Adipocyte (in vitro differentiated cells): ENCODE measurements around the gene COL13A1.

Experiments
- DNase-seq: peaks from one replicate; pipeline ENCODE4 v3.0.0-alpha.2; 2015; ENCODE audit warnings: low read depth
- H3K27me3 ChIP-seq: replicated peaks from 2 replicates; pipeline ENCODE4 v1.7.0; 2013; ENCODE audit warnings: mild to moderate bottlenecking, low read length, moderate library complexity; ENCODE audit not compliant: control insufficient read depth, insufficient read depth
- H3K36me3 ChIP-seq: 2 replicates; pipeline ENCODE4 v1.7.0; 2013; ENCODE audit warnings: low read length, mild to moderate bottlenecking, moderate library complexity; ENCODE audit not compliant: control insufficient read depth, insufficient read depth, severe bottlenecking
- H3K4me1 ChIP-seq: 2 replicates; pipeline ENCODE4 v1.7.0; 2013; ENCODE audit warnings: mild to moderate bottlenecking, low read length, moderate library complexity; ENCODE audit not compliant: control insufficient read depth, insufficient read depth
- H3K4me3 ChIP-seq: 2 replicates; pipeline ENCODE4 v1.7.0; 2013; ENCODE audit warnings: mild to moderate bottlenecking, low read length, moderate library complexity
- H3K9ac ChIP-seq: 2 replicates; pipeline ENCODE4 v1.7.0; 2013; ENCODE audit warnings: mild to moderate bottlenecking, low read length, moderate library complexity
- H3K9me3 ChIP-seq: 2 replicates; pipeline ENCODE4 v1.7.0; 2013; ENCODE audit warnings: mild to moderate bottlenecking, low read length, moderate library complexity; ENCODE audit not compliant: control insufficient read depth

COL13A1 gene

DNA sequence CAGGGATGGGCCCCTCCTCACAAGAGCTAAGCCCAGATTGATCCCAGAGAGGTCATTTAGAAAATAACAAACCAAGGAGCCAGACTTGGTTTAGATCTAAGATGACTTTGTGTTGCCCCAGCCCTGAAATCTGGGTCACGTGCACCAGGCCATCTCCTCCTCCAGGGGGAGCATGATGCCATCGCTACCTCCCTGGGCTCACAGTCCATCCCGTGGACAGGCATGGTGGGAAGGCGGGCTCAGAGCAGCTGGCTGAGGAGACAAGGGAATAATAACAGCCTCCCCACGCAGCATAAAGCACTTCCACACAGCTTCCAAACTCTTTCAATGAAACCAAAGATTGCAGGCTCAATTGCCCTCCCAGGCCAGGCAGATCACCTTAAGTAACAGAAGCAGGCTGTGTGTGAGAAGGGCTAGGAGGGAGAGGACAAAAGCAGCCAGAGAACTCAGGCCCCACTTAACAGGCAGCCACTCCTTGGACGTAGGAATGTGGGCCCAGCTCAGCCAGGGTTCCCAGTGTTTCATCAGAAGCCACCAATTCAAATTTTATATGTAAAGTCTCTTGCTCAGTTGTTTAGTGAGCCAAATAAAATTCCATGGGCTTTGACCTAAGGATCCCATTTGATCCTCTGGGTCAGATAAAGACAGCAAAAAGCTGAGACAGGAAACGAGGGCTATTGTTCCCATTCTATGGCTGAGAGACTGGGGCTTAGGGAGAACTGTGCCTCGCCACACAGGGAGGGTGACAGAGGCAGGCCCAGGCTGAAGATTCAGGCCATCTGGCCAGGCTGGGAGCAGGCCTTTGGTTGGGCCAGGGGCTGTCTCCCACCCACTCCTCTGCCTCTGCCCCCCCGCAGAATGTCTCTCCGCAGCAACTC, 100.2 kb downstream of the COL13A1 start:
- Histone ChIP-seq H3K9ac (peak overlapping the region; percentile 48), H3K27me3 (no peaks in the 10 kb centered on the region), H3K4me3 (no peak overlapping the region), H3K4me1 (peaks cover 10% of the 10 kb centered on the region), H3K9me3 (no peaks in the 10 kb centered on the region), H3K36me3 (no peaks in the 10 kb centered on the region)
- peak; percentile 67 for DNase-seq

DNA sequence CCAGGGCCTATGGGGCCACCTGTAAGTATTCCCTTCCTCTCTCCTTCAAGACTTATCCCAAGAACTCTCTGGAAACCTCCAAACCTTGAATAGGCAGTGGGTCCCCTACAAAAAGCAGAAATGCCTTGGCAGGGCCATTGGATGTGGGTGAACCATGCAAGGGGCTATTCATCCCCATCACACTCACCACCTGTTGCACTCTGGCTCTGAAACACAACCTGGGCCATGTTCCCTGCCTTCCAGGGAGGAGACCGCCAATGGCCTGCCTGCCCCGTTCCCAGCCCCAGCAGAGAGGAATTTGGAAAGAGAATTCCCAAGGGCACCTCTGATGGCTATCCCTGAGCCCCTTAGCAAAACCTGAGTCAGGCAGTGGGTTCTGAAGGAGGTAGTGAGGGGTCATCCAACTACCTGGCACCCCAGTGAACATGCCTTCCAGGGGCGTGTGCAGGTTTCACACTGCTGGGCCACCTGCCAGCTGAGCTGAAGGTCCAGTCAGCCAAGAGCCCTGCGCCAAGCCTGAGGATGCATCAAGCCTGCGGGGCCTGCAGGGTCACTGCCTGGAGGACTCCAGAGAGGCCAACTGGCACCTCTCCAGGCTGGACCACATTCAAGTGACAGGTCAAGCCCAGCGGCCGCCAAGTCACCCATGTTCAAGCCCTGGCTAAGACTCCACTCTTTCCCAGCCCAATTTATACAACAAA, 101.3 kb downstream of the COL13A1 start:
- H3K9me3 ChIP-seq = no peaks in the 10 kb centered on the region
- H3K9ac ChIP-seq = no peak overlapping the region
- H3K36me3 ChIP-seq = no peaks in the 10 kb centered on the region
- DNase-seq = no peak
- H3K27me3 ChIP-seq = no peaks in the 10 kb centered on the region
- H3K4me1 ChIP-seq = peaks cover 10% of the 10 kb centered on the region
- H3K4me3 ChIP-seq = no peak overlapping the region

DNA sequence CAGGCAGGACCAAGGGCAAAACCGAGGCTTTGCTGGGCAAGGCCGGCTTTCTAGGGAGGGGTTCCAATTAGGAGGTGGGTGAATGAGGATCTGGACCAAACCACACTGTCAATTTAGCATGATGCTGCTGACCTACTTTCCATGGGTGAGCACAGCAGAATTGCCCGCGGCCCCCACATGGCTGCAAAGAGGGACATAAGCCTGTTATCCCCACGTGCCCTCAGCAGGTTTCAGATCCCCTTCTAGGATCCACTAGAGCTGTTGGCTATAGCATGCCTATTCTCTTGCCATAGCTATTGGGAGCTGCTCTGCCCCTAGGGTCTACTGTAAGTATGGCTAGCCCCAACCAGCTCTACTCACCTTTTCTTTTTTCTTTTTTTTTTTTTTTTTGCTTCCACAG, 102.8 kb downstream of the COL13A1 start:
- H3K4me3 ChIP-seq = no peak overlapping the region
- no peak for DNase-seq

DNA sequence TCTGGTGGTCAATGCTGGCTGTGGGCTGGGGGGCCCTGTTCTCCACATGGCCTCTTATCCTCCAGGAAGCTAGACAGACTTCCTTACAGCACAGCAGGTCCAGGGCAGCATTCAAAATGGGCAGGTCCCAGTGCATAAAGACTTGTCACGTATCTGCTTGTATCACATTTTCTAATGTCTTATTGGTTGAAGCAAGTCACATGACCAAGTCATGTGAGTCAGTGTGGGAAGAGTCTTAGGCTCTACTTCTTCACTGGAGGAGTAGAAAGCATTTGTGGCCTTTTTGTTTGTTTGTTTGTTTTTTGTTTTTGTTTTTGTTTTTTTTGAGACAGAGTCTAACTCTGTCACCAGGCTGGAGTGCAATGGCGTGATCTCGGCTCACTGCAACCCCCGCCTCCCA, 104.7 kb downstream of the COL13A1 start:
- no peaks in the 10 kb centered on the region for H3K9me3 ChIP-seq
- no peak overlapping the region for H3K9ac ChIP-seq
- H3K4me1 ChIP-seq = peaks cover 34% of the 10 kb centered on the region
- DNase-seq = no peak
- no peak overlapping the region for H3K4me3 ChIP-seq
- no peaks in the 10 kb centered on the region for H3K36me3 ChIP-seq
- H3K27me3 ChIP-seq = no peaks in the 10 kb centered on the region

More for the DNA sequence above, 102.8 kb downstream of the COL13A1 start:
- no peaks in the 10 kb centered on the region for H3K9me3 ChIP-seq
- no peak overlapping the region for H3K9ac ChIP-seq
- no peaks in the 10 kb centered on the region for H3K27me3 ChIP-seq
- no peaks in the 10 kb centered on the region for H3K36me3 ChIP-seq
- H3K4me1 ChIP-seq = peaks cover 16% of the 10 kb centered on the region

DNA sequence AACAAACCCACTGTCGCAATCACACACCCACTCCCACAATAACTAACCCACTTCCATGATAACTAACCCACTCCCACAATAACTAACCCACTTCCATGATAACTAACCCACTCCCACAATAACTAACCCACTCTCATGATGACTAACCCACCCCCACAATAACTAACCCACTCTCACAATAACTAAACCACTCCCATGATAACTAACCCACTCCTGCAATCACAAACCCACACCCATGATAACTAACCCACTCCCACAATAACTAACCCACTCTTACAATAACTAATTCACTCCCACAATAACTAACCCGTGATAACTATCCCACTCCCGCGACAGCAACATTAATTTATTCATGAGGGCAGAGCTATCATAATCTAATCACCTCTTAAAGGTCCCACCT, 105.8 kb downstream of the COL13A1 start:
- Histone ChIP-seq H3K9ac (no peak overlapping the region), H3K36me3 (no peaks in the 10 kb centered on the region), H3K9me3 (no peaks in the 10 kb centered on the region), H3K4me1 (peaks cover 33% of the 10 kb centered on the region), H3K4me3 (no peak overlapping the region), H3K27me3 (no peaks in the 10 kb centered on the region)
- no peak for DNase-seq

DNA sequence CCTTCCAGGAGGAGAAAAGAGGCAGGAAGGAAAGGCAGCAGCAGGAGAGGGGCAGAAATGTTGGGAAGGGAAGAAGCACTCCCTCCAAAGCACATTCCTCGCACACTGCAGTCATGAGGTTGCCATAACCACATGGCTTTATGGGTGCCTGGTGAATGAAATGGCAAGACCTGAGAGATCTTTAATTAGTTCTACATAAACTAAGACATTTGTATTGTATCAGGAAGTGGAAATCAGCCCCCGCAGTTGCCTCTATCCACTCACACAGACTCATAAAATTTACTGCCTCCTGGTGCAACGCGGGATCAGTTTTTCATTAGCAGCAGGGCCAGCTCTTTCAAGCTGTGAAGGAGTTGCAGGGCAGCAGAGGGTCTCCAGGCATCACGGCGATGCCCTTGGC, 106.4 kb downstream of the COL13A1 start:
- DNase-seq = no peak

DNA sequence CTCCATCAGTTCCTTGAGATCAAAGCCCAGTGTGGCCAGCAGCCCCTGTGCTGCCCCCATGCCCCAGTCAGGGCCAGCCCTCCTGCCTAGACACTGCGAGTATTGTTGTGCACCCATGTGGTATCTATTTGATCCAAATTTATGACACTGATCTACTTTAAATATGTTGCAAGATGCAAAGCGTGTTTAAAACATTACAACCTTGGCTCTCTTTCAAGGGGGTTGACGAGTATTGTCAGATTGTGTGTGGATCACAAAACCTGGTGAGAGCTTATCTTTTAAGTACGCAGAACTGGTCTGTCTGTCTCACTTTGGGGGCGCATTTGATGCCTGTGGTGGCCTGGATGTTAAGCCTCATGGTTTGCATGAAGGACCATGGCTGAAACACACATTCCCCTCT, 108.9 kb downstream of the COL13A1 start:
- DNase-seq = no peak
- no peak overlapping the region for H3K4me3 ChIP-seq
- no peaks in the 10 kb centered on the region for H3K36me3 ChIP-seq
- no peaks in the 10 kb centered on the region for H3K27me3 ChIP-seq
- H3K4me1 ChIP-seq = peaks cover 36% of the 10 kb centered on the region
- H3K9ac ChIP-seq = no peak overlapping the region
- no peaks in the 10 kb centered on the region for H3K9me3 ChIP-seq

More for the DNA sequence above, 106.4 kb downstream of the COL13A1 start:
- H3K4me3 ChIP-seq = no peak overlapping the region
- H3K27me3 ChIP-seq = no peaks in the 10 kb centered on the region
- no peaks in the 10 kb centered on the region for H3K36me3 ChIP-seq
- no peaks in the 10 kb centered on the region for H3K9me3 ChIP-seq
- peaks cover 36% of the 10 kb centered on the region for H3K4me1 ChIP-seq
- no peak overlapping the region for H3K9ac ChIP-seq

DNA sequence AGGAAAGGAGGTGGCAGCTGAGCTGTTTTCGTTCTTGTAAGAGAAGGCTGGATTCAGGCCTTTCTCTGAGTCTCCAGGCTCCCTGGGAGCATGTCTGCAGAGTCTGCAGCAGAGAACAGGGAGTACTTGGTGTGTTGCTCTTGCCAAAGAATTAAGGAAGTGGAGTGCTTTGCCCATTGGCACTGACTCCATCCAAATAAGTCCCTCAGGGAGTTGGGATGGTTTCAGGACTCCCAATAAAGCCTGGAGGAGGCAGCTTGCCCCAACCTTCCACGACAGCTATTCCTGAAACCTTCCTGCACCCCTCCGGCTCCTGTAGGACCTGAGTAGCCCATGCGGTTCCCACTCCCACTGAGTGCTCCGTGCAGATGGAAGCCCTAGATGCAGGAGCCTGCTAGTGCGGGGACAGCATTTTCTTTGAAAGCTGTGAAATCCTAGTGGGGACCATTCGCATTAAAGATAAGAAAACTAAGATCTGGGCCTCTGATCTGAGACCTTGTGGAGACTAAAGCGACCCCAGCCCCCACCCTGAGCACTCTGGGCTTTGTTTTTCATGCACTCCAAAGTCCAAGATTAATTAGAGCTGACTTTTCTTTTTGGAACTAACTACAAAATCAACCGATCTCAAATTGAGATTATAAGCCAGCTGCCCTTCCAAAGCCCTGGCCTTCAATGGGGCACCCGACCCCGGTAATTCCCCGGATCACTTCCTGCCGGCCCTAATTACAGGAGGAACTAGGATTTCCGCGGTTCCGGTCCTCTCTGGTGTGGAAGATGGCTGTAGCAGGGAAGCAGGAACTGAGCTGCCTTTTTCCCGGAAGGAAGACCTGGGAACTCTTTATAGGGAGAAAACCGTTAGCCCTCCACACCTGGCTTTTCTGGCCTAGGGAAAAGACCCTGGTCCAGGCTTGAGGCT, 110.2 kb downstream of the COL13A1 start:
- Histone ChIP-seq H3K4me3 (no peak overlapping the region), H3K4me1 (peaks cover 36% of the 10 kb centered on the region), H3K36me3 (no peaks in the 10 kb centered on the region), H3K9me3 (no peaks in the 10 kb centered on the region), H3K27me3 (no peaks in the 10 kb centered on the region), H3K9ac (peak overlapping the region; percentile 61)
- no peak for DNase-seq

DNA sequence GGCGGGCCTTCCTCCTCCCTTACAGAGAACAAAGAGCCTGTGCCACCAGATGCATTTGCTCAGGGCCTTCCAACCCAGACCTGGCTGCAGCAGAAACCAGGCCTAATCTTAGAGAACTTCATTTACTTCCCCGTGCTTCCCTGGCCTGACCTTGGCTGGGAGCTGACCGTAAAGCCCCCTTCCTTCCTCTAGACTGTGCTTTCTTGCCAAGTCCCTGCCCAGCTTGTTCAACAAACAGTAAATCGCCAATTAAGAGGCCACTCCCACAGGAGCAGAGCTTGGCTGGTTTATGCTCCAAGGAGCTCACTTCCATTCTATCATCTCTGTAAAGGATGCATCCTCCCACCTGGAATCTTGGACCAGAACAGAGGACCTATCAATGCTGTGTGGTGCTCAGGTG, 110.9 kb downstream of the COL13A1 start:
- Histone ChIP-seq H3K9me3 (no peaks in the 10 kb centered on the region), H3K4me1 (peaks cover 36% of the 10 kb centered on the region), H3K36me3 (no peaks in the 10 kb centered on the region), H3K4me3 (no peak overlapping the region), H3K9ac (no peak overlapping the region), H3K27me3 (no peaks in the 10 kb centered on the region)
- DNase-seq = no peak

DNA sequence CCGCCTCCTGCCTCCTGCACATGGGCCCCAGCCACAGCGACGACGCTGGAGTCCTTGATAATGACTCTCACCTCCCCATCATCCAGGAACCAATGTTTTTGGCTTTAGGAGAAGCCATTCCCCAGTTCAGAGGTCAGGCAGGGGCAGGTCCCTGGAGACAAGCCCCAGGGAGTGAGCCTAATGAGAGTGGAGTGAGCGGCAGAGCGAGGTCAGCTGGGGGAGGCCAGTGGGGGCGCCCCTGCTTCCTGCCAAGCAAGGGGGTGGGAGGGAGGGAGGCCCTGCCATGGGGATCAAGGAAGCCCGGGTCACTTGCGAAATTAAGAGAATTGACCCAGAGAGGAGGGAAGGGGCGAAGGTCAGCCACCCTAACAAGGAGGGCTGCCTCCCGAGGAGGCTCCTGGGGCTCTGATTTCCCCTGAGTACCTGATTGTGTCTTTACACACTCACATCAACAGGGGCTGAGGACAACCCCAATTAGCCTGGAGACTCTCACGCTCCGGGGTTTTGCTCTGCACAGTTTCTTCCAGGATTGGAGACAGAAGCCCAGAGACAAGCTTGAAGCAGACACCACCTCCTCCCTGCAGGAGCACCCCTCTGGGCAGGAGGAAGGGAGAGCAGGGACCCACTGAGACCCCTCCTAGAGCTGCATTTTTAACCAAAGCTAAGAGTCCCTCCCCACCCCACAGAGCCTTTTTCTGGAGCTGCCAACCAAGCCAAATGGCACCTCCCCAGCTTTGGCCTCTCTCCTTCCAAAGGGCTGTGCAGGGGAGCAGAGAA, 112.1 kb downstream of the COL13A1 start:
- H3K36me3 ChIP-seq = no peaks in the 10 kb centered on the region
- no peak overlapping the region for H3K4me3 ChIP-seq
- H3K9ac ChIP-seq = no peak overlapping the region
- no peaks in the 10 kb centered on the region for H3K27me3 ChIP-seq
- no peak for DNase-seq
- H3K4me1 ChIP-seq = peaks cover 36% of the 10 kb centered on the region
- no peaks in the 10 kb centered on the region for H3K9me3 ChIP-seq
